ENCODE measurements around the gene CRYBA1. TPM values are rescaled to one million over a fixed set of nuclear protein-coding genes. Genes with fewer than 3 reads are reported as not detected.

Gene CRYBA1
- total RNA-seq, 1 experiment from 2014 or later: not detected

DNA sequence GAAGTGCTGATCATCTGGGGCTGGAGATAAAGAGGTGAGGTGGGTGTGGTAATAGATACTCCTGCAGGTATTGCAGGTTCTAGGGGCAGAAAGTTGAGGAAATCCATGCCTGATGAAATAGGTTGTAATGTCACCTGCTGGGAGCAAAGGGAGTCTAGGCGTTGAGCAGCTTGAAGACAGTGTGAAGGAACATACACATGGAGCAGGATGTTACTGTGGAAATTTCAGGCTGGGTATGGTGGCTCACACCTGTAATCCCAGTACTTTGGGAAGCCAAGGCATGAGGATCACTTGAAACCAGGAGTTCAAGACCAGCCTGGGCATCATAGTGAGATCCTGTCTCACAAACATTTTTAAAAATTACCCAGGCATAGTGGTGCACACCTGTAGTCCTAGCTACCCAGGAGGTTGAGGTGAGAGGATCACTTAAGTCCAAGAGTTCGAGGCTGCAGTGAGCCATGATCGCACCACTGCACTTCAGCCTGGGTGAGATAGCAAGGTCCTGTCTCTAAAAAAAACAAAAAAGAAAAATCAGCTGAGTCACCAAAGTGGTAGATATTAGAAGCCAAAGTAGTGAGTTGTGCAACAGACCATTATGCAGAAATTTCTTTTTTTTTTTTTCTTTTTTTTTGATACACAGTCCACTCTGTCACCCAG lies 9.1 kb upstream of the CRYBA1 start:
- BruUV-seq (replicated peaks): no TSS peak
- DNase-seq (ENCODE audit: low spot score): no peak
- H3K9me3 ChIP-seq (ENCODE audit: low read depth, low read length, poor library complexity, severe bottlenecking): no peaks in the 10 kb centered on the region
- no peaks in the 10 kb centered on the region for H3K36me3 ChIP-seq (ENCODE audit: insufficient read depth, low read length, poor library complexity, severe bottlenecking)
- ChIA-PET CTCF (interaction anchor here (0.6 kb wide), 1 partner anchor 42 kb away, joined by 5 read pairs; no protein-coding TSS in a partner anchor), POLR2A (ENCODE audit: low non-redundant PET) (no interaction called here)
- H3K27ac ChIP-seq (ENCODE audit: low read depth, low read length, poor library complexity, severe bottlenecking): no peak overlapping the region
- no peaks in the 10 kb centered on the region for H3K4me1 ChIP-seq (ENCODE audit: insufficient read depth, low read length, poor library complexity, severe bottlenecking)
- H3K27me3 ChIP-seq (replicated peaks; ENCODE audit: insufficient read depth, low read depth, low read length, poor library complexity): no peaks in the 10 kb centered on the region
- no peak overlapping the region for H3K4me3 ChIP-seq (ENCODE audit: low read depth, low read length, poor library complexity, severe bottlenecking)
- no peak for TF ChIP-seq EZH2 (IDR thresholded peaks at IDR 0.05; ENCODE audit: borderline replicate concordance, low read depth, low read length, poor library complexity, severe bottlenecking)
- TF ChIP-seq, protein P1, sequence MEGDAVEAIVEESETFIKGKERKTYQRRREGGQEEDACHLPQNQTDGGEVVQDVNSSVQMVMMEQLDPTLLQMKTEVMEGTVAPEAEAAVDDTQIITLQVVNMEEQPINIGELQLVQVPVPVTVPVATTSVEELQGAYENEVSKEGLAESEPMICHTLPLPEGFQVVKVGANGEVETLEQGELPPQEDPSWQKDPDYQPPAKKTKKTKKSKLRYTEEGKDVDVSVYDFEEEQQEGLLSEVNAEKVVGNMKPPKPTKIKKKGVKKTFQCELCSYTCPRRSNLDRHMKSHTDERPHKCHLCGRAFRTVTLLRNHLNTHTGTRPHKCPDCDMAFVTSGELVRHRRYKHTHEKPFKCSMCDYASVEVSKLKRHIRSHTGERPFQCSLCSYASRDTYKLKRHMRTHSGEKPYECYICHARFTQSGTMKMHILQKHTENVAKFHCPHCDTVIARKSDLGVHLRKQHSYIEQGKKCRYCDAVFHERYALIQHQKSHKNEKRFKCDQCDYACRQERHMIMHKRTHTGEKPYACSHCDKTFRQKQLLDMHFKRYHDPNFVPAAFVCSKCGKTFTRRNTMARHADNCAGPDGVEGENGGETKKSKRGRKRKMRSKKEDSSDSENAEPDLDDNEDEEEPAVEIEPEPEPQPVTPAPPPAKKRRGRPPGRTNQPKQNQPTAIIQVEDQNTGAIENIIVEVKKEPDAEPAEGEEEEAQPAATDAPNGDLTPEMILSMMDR (conservative IDR thresholded peaks at IDR 0.05; ENCODE audit: low read depth, low read length): no peak
- intact Hi-C loops (cut with micrococcal nuclease; ENCODE audit: unreplicated experiment): no loop called here

DNA sequence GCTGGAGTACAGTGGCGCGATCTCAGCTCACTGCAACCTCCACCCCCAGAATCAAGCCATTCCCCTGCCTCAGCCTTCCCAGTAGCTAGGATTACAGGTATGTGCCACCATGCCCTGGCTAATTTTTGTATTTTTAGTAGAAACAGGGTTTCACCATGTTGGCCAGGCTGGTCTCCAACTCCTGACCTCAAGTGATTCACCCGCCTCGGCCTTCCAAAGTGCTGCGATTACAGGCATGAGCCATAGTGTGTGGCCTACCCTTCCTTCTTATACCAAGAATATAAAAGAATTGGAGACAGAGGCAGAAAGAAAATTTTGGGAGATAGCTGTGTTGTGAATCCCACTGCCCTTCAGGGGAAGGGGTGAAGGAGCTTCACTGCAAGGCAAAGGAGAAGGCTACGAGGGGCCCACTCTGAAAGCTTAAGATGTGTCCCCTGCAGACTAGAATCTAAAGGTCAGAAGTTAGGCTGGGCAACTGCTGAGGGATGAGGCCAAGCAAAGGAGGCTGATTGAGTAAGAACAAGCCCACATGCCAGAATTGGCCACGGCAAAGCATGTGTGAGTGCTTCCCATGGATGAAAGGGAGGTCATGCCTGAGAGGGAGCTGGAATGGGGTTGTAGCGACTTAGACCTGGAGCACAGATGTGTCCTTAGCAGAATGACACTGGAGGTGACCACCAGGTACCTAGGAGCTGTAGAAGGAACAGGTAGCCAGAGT lies 8.4 kb upstream of the CRYBA1 start:
- BruUV-seq (replicated peaks): no TSS peak
- DNase-seq (ENCODE audit: low spot score): no peak
- H3K36me3 ChIP-seq (ENCODE audit: insufficient read depth, low read length, poor library complexity, severe bottlenecking): no peaks in the 10 kb centered on the region
- H3K4me1 ChIP-seq (ENCODE audit: insufficient read depth, low read length, poor library complexity, severe bottlenecking): no peaks in the 10 kb centered on the region
- TF ChIP-seq, protein P1 (conservative IDR thresholded peaks at IDR 0.05; ENCODE audit: low read depth, low read length): no peak
- no peak for TF ChIP-seq EZH2 (IDR thresholded peaks at IDR 0.05; ENCODE audit: borderline replicate concordance, low read depth, low read length, poor library complexity, severe bottlenecking)
- no peak overlapping the region for H3K4me3 ChIP-seq (ENCODE audit: low read depth, low read length, poor library complexity, severe bottlenecking)
- intact Hi-C loops (cut with micrococcal nuclease; ENCODE audit: unreplicated experiment): no loop called here
- H3K9me3 ChIP-seq (ENCODE audit: low read depth, low read length, poor library complexity, severe bottlenecking): no peaks in the 10 kb centered on the region
- ChIA-PET POLR2A (ENCODE audit: low non-redundant PET) (no interaction called here), CTCF (interaction anchor here (0.5 to 0.7 kb wide), 3 partner anchors 11 to 93 kb away, joined by 3 to 10 read pairs (median 5); no protein-coding TSS in a partner anchor)
- no peak overlapping the region for H3K27ac ChIP-seq (ENCODE audit: low read depth, low read length, poor library complexity, severe bottlenecking)
- H3K27me3 ChIP-seq (replicated peaks; ENCODE audit: insufficient read depth, low read depth, low read length, poor library complexity): no peaks in the 10 kb centered on the region

DNA sequence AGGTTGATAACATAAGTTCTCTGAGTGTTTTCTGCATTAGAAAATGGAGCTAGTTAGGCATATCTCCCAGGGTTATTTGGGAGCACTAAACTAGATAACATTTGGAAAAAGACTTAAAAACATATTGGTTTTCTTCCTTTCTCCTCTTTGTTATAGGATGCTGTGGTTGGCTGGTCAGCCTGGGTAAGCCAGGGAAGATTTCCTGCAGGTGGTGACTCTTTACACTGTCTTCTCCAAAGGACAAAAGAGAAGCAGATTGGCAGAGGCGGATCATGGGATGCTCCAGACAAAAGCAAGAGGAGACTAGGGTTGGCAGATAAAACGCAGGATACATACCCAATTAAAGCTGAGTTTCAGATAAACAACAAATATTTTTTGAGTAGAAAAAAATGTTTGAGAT lies 6.2 kb upstream of the CRYBA1 start:
- BruUV-seq (replicated peaks): no TSS peak
- TF ChIP-seq, protein P1 (conservative IDR thresholded peaks at IDR 0.05; ENCODE audit: low read depth, low read length): no peak
- no peak for TF ChIP-seq EZH2 (IDR thresholded peaks at IDR 0.05; ENCODE audit: borderline replicate concordance, low read depth, low read length, poor library complexity, severe bottlenecking)
- no peaks in the 10 kb centered on the region for H3K36me3 ChIP-seq (ENCODE audit: insufficient read depth, low read length, poor library complexity, severe bottlenecking)
- intact Hi-C loops (cut with micrococcal nuclease; ENCODE audit: unreplicated experiment): no loop called here
- CTCF ChIA-PET: interaction anchor here (0.9 to 1.8 kb wide), 5 partner anchors 11 to 117 kb away, joined by 3 to 7 read pairs (median 5); partner anchors contain the start of gene MYO18A
- no peaks in the 10 kb centered on the region for H3K9me3 ChIP-seq (ENCODE audit: low read depth, low read length, poor library complexity, severe bottlenecking)
- H3K4me3 ChIP-seq (ENCODE audit: low read depth, low read length, poor library complexity, severe bottlenecking): no peak overlapping the region
- POLR2A ChIA-PET (ENCODE audit: low non-redundant PET): interaction anchor here (0.6 kb wide), 1 partner anchor 60 kb away, joined by 6 read pairs; the partner anchor contains the start of gene MYO18A
- no peak overlapping the region for H3K27ac ChIP-seq (ENCODE audit: low read depth, low read length, poor library complexity, severe bottlenecking)
- H3K27me3 ChIP-seq (replicated peaks; ENCODE audit: insufficient read depth, low read depth, low read length, poor library complexity): no peaks in the 10 kb centered on the region
- no peak for DNase-seq (ENCODE audit: low spot score)
- H3K4me1 ChIP-seq (ENCODE audit: insufficient read depth, low read length, poor library complexity, severe bottlenecking): no peaks in the 10 kb centered on the region

Measured in A673 (cell line).